ENCODE results near the gene C5orf34.
"Not testable (repeated sequence)": the region's sequence is repeated elsewhere in the genome, so short reads cannot be mapped to it uniquely, and the experiment has no call there.

C5orf34 gene, protein sequence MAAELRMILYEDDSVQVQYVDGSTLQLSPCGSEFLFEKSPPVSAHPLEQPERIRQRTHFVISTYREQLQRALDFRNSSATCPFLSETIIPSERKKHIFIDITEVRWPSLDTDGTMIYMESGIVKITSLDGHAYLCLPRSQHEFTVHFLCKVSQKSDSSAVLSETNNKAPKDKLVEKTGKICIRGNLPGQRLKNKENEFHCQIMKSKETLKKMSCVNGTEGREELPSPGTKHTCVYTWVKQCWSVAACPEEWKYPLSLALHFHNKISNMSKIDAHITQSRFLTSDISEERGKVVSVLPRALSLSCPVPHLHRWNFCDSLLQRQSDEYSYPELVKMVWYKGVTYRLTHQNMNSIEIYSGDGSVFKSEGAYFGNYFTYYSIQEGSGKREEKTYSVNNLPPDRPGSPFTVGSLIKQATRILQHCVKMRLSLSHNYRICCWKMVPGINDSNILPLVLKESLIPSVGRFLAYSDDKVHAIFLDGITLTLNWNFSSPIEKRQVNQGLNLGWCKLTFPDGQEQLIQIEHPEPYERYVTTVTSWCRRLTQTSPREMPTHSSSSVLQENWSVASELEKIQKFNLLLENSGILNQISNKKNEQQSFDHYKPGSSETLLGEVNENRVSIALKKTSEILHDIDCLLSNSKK

DNA sequence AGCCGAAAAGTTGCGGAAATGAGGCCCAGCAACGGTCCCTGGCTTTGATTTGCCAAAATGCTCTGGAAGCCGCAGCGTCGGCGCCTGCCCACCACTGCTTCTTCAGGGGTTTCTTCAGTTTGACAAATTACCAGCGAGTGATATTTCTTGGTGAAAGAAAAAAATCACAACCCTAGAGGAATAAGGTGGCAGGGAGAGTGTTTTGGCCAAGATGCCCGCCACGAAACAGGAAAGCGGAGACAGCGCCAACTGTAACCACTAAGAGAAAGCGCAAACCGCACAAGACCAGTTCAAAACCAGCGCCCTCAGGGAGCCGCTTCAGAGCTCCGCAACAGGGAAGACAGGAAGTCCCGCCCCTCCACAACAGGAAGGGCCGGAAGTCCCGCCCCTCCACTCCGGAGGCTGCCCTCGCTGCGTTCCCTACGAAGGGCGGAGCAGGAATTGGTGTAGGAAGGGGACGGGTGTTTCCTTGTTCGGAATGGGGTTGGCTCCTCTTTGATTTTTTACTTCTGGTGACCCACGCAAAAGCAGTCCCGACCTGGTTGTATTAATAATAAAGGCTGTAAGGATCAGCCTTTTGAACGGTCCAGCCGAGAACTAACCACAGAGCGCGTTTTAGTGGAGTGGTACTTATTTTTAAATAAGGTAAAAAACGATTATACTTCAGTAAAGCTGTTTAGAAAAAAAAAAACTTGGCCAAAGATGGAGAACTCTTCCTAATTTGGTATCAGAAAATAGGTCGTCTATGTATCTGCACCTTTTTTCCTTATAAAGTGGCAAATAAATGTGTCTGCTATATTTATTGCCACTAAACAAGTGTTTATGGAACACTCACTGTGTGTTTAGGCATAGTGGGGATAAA lies at the start of gene C5orf34:
Gene C5orf34, minus strand, starts transcription at position 333 of the 862 bp plus-strand sequence. CDS start 5,809 bp downstream, outside the sequence.
- in situ Hi-C loops (cut with HindIII; ENCODE audit: low sequenced_read_pairs), result no loop called here

DNA sequence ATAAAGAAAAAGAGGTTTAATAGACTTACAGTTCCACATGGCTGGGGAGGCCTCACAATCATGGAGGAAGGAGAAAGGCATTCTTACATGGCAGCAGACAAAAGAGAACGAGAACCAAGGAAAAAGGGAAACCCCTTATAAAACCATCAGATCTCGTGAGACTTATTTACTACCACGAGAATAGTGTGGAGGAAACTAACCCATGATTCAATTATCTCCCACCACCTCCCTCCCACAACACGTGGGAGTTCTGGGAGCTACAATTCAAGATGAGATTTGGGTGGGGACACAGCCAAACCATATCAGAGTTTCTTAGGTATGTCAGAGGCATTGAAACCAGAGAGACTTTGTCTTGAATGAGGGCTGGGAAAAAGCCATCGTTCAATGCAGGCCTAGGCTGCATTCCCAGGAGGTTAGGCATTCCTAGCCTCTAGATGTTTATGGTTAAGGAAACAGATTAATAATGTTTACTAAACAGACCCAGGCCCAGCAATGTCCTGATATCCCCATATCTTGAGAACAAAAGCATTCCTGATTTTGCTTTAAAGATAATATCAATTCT lies 49.4 kb upstream of the C5orf34 start:
- in situ Hi-C loops (cut with HindIII; ENCODE audit: low sequenced_read_pairs), result no loop called here

DNA sequence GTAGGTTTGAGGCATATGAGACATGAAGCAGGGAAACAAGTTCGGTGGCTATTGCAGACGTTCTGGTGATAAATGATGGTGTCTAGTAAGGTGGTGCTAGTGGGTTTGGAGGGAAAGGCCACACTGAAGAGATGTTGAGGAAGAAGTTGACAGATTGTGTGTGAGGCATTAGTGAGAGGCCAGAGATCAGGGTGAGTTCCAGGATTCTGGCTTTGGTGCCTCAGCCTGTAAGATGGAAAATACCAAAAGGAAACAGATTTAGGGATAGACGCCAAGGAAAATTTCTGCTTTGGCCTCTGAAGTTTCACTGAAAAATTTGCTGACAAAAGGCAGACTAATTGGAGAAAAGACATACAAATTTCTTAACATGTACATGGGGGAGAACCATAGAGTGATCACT lies 48.4 kb upstream of the C5orf34 start:
- in situ Hi-C loops (cut with HindIII; ENCODE audit: low sequenced_read_pairs), result no loop called here

DNA sequence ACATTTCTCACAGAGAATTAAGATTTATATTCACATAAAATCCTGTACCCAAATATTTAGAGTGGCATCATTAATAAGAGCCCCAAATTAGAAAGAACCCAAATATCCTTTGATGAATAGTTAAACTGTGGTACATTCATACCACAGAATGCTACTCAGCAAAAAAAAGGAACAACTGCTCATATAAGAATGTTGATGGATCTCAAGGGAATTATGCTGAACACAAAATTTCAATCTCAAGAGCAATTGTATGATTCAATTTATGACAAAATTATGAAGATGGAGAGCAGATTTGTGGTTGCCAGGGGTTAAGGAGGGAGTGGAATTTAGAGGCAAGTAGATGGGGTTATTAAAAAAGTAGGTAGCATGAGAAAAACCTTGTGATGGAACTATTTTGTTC lies 46.4 kb upstream of the C5orf34 start:
- in situ Hi-C loops (cut with HindIII; ENCODE audit: low sequenced_read_pairs), result no loop called here

DNA sequence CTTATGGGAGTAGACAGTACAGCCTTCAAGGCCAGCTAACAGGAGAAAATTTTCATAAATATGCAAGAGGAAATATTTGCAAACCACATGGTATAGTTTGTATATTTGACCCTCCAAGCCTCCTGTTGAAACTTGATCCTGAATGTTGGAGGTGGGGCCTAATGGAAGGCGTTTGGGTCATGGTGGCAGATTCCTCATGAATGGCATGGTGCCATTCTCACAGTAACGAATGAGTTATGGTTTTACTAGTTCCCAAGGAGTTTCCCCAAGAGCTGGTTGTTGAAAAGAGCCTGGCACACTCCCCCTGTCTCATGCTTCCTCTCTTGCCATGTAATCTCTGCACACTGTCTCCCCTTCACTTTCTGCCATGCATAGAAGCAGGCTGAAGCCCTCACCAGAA lies 45.2 kb upstream of the C5orf34 start:
- in situ Hi-C loops (cut with HindIII; ENCODE audit: low sequenced_read_pairs), result no loop called here

DNA sequence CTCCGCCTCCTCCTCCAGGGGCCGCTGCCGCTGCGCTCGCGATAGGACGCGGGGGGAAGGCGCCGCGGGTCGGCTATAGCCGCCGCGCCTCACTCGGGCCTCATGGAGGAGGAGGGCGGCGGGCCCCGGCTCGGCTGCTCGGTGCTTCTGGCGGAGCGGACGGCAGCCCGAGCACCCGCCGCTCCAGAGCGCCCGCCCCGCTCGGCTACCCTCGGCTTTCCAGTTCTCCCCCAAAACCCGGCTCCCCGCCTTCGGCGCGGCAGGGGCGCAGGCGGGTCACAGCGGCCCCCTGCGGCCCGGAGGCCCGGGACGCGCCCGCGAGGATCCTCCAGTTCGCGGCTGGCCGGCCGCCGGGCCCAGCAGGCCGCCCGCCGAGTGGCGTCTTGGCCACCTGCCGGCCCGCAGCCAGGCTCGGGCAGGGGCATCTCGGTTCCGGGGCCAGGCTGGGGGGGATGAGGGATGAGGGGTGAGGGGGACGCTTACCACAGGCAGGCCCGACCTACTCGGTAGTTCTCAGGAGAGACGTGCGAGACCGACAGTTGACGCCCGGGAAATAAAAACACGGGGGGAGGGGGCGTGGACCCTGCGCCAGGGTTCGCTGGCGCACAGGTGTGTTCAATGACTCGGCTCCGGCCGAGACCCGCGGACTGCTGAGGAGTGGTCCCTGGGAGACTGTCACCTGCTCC lies 42.1 kb upstream of the C5orf34 start, which contains the start of gene PAIP1:
Gene PAIP1, minus strand, starts transcription at position 221 of the 686 bp plus-strand sequence. CDS start 231 bp downstream, outside the sequence.
- in situ Hi-C loops (cut with HindIII; ENCODE audit: low sequenced_read_pairs), result no loop called here

DNA sequence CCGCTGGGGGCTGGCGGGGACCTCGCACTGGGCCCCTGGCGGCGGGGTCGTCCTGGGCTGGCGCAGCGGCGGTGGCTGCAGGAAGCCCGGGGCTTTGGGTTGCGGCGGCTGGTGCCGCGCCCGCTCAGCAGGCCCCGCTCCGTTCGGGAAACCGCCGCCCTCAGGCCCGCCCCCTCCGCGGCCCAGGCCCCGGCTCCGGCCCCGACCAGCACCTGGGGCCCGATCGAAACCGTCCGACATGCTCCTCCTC lies 41.6 kb upstream of the C5orf34 start:
- in situ Hi-C loops (cut with HindIII; ENCODE audit: low sequenced_read_pairs), result not testable (repeated sequence)

DNA sequence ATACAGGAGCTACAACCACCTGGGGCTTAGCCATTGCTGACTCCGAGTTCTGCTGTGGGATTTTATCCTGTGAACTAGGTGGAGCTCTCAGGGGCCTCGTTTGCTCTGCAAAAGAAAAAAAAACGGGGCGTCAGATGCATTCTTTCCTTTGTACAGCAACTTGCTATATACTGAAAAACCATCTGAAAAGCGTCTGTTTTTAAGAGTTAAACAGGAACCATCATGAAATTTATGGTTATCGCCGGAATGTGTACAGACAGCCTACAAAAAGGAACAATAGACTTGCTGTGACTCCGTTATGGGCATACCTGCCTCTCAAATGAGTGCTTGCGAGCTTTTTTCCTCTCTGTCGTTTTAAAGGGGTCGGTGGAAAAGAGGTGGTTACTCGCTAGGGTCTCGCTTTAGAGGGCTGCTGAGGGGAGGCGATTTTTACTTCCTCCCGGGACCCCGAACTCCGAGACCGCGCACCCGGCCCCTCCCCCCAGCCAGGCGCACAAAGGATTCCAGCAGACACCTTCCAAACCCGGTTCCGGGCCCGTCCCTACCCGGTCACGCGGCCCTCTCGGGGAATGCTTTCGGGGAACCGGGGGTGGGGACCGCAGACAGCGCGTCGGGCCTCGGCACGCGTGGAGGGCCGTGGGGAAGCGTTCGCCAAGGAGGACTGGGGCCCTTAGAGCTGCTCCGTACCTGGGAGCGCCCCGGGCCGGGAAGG lies 41.1 kb upstream of the C5orf34 start:
- in situ Hi-C loops (cut with HindIII; ENCODE audit: low sequenced_read_pairs), result no loop called here

DNA sequence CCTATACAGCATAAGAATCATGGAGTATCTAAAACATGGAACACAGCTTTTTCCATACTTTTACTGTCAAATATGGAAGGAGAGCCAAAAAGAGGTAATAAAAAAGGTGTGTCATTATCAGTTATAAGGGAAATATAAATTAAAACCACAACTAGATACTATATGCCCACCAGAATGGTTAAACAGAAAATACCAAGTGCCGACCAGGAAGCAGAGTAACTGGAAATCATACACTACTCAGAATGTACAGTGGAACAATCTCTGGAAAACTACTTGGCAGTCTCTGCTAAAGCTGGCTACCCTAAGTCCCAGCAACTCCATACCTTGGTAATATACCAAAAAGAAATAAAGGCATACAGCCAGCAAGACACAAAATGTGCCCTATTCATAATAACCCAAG lies 39.5 kb upstream of the C5orf34 start:
- in situ Hi-C loops (cut with HindIII; ENCODE audit: low sequenced_read_pairs), result no loop called here

DNA sequence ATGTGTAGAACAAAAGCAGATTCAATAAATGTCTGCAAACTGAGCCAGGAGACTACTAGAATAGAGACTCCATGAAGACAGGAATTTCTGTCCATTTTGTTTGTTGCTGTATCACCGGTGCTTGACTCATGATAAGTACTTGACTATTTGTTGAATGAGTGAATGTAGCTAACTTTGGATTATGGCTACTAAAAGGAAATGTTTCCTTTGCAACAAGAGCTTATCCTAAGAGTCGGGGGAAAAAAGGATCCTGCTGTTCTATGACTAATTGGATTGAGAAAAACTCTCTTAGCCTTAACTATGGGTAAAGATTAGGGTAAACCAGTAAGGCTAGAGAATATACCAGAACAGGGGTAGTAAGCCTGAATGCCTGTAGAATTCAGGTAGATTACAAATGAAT lies 38.4 kb upstream of the C5orf34 start:
- in situ Hi-C loops (cut with HindIII; ENCODE audit: low sequenced_read_pairs), result no loop called here

DNA sequence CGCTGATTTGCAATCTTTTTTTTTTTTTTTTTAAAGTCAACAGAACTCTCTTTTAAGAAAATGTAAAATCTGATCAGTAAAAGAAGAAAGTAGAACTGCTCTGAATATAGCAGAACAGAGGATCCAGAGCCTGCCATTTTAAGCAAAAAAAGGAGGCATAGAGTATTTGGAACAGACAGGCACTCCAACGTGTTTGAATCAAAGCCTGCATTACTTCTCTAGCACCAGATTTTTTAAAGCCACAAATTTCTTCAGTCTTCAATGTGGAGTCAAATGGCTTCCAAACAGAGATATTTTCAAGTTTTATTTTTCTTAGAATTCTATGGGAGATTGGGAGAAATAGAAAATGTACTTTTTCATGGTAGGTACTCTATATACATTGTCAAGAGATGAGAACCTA lies 36.8 kb upstream of the C5orf34 start:
- in situ Hi-C loops (cut with HindIII; ENCODE audit: low sequenced_read_pairs), result no loop called here

DNA sequence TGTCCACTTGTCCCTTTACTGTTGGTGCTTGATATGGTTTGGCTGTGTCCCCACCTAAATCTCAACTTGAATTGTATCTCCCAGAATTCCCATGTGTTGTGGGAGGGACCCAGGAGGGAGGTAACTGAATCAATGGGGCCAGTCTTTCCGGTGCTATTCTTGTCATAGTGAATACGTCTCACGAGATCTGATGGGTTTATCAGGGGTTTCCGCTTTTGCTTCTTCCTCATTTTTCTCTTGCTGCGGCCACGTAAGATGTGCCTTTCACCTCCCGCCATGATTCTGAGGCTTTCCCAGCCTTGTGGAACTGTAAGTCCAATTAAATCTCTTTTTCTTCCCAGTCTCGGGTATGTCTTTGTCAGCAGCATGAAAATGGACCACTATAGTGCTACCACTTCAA lies 34.3 kb upstream of the C5orf34 start:
- in situ Hi-C loops (cut with HindIII; ENCODE audit: low sequenced_read_pairs), result not testable (repeated sequence)

DNA sequence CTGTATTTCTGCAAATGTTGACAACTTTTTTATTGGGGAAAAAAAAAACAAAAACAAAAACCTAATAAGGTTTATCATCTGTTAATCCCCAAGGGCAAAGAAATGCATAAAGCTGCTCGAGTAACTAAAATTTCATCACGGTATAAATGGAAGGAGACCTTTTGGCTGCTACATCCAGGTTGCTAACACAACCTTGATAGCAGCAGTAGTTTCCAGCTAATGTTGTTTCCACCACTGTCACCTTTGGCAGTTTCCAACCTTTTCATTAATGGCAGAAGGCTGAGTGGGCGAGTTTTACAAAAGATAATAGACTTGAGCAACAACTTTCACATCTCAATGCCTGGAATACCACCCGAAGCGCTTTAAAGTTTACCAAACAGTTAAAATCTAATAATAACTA lies 33.4 kb upstream of the C5orf34 start:
- in situ Hi-C loops (cut with HindIII; ENCODE audit: low sequenced_read_pairs), result no loop called here

DNA sequence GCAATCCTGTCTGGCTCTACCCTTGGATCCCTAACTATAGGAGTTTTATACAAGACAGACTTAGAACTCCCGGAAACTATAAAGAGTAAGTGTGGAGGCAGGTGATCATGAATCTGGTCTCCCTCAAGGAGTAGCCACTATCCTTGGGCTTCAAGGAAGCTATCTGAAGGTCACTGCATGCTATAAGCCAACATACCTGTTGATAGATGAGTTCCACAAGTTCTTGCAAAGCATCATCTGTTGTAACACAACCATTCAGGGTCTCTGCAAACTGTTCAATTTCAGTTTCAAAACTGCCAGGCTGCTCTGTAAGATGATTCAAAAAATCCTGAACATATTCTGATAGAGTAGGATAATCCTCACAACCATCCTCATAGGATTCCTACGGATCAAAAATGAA lies 32.6 kb upstream of the C5orf34 start:
- in situ Hi-C loops (cut with HindIII; ENCODE audit: low sequenced_read_pairs), result no loop called here

DNA sequence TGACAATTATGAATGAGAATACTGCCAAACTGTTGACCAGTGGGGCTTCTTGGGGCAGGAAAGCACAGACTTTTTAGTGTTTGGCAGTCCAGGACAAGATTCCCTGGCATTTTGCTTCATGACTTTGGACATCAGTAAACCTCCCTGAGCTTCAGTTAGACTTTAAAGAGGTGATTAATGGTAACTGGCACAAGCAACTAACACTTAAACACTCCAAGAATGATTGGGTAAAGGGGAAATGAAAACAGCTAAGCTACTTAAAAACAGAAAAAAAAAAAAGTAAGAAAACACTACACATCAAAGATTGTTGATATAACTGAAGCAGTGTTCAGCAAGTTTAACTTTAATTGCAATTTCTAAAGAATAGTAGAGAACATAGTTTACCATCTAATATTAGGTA lies 28.5 kb upstream of the C5orf34 start:
- in situ Hi-C loops (cut with HindIII; ENCODE audit: low sequenced_read_pairs), result no loop called here

DNA sequence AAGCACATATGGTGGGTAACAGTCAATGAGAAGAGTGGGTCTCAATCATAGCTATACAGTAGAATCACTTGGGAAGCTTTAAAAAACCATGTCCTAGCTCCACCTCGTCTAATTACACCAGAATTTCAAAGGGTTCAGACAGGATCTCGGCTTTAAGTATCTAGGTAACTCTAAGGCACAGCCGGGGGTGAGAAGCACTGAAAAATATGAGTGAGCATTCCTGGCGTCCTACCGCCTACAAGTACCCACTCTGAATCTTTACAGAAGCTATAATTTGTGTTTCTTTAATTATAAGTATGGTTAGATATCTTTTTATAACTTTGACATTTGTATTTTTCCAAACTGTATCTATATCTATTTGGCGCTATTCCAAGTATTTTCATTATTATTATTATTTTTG lies 25.8 kb upstream of the C5orf34 start:
- in situ Hi-C loops (cut with HindIII; ENCODE audit: low sequenced_read_pairs), result no loop called here

DNA sequence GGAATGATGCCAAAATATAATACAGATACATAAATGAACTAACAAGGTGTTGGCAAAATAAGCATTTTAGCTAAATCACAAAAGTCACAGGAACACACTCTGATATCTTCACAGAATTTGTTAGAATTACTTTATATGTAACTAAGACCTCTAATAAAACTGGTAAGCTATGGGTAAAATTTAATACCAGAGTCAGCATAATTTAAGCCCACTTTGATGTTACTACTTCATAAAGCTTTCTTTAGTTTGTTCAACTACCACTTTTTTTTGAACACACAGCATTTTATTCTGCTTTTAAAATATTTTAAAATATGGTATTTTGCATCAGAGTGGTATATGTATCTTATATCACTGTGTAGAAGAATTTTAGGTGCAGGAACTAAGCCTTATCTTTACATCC lies 22.0 kb upstream of the C5orf34 start:
- in situ Hi-C loops (cut with HindIII; ENCODE audit: low sequenced_read_pairs), result no loop called here

DNA sequence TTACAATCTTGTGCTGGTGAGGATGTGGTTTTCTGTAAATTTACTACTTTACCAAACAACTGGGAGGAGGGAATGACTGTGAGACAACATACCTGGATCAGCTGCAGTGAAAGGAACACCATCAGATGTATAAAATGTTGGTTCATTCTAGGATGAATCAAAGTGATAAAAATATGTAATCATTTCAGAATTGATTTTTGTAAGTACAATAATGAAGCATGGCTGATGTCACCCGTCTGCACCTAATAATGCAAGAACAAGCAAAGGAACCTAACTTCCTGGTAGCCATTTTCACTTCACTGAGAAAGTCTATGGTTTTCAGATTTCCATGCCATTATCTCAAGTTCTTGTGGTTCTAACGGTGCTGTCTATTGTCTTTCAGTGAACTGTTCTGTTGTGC lies 18.7 kb upstream of the C5orf34 start:
- in situ Hi-C loops (cut with HindIII; ENCODE audit: low sequenced_read_pairs), result no loop called here

DNA sequence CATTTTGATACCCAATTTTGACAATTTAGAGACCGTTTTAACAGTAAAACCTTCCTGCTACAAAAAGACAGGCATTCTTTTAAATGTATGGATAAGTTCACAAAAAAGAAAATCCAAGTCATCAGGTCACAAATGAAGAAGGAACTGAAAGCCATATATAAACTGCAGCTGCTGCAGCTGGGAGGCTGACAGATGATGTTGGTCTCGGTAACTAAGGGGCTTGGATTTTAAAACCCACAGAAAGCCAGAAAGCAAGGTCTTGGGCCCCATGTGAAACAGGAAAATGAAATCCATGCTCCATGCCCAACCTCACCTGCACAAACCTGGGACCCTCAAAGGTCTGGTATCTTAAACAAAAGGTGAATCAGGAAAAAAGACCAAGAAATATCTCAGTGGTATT lies 15.7 kb upstream of the C5orf34 start:
- in situ Hi-C loops (cut with HindIII; ENCODE audit: low sequenced_read_pairs), result no loop called here

DNA sequence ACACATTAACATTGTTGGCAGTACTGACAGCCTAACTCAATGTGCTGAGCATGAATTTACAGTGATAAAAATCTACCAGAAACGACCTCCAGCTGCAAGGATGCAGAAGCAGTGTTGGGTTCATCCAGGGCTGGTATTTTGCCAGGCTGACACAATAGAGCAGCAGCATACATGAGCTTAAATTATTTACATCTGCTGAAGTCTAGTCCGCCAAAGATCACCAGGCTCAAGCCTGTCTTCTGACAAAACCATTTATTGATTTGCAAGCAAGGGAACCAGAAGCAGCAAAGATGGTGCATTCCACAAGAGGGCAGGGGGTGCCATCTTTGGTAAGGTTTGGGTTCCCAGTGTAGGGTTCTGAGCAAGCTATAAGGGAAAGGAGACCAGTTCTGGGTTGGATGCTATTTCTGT lies 8.7 kb upstream of the C5orf34 start:
- in situ Hi-C loops (cut with HindIII; ENCODE audit: low sequenced_read_pairs), result no loop called here

Data from DLD1 (cell line).